Measurements from ENCODE around the gene AIFM3.

AIFM3 gene

GRCh38 chr22:21029486-21030025, 62.5 kb downstream of the AIFM3 start:
- DNase-seq = no peak

GRCh38 chr22:21030032-21030431, 63.0 kb downstream of the AIFM3 start:
- DNase-seq = no peak
